H54 (cell line): Measurements from ENCODE around the gene VWC2.

Experiments
- DNase-seq: peaks from one replicate; pipeline ENCODE4 v3.0.0; 2011; ENCODE audit warnings: low spot score, mixed read lengths; ENCODE audit not compliant: insufficient read length
- FAIRE-seq: peaks from 3 replicates; lab custom pipeline; 2011; peaks lifted over from hg19 to GRCh38; lab: Jason Lieb, UNC
- POLR2A ChIP-seq: IDR thresholded peaks from 2 replicates; pipeline ENCODE4 v1.6.1; 2011; ENCODE audit warnings: low read depth, mild to moderate bottlenecking, low read length

Gene VWC2

DNA sequence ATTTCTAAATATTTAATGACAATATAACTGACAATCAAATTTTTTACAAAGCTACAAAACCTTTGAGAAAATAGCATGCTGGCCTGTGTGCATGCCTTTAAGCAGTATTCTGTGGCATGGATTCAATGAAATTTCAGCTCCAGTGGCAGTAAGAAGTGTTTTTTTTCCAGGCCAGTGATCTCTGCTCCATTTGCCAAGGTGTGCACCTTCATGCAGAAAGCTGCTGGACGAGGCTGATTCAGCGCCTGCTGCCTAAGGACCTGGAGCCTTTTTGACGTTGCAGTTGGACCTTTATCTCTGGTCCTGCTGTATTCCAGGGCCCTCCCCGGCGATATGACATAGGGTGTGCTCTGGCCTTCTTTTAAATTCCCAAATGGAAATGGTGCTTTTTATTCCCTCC lies 26.6 kb downstream of the VWC2 start:
- FAIRE-seq (no peak), DNase-seq (no peak)
- no peak for TF ChIP-seq POLR2A

DNA sequence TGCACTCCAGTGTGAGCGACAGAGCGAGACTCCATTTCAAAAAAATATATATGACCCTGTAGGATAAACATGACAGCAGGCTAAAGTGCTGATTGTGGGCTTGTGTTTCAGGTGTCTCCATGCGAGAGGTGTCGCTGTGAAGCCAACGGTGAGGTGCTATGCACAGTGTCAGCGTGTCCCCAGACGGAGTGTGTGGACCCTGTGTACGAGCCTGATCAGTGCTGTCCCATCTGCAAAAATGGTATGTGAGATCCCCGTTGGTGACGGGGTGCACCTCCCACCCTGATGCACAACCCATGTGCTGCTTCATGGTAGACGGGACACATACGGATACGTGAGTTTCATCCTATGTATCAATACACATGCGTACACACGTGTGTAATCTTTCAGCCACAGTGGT lies 29.2 kb downstream of the VWC2 start:
- no peak for TF ChIP-seq POLR2A
- FAIRE-seq (no peak), DNase-seq (no peak)

DNA sequence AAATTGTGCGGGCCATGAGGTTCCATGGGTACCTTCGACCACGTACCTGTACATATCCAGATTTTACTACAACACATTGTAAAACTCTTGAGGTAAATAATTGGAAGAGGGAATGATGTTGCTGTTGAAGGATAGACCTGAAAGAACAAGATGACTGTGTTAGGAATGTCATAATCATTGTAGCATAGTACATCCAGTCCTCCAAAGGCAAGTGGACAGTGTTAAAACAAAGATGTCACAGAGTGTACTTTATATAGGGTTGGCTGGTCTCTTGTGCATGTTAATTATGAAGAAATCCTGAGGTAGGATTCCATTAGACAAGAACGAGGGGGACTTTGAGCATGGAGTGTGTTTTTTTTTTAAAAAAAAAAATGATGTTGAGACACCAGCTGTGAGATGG lies 30.4 kb downstream of the VWC2 start:
- no peak for TF ChIP-seq POLR2A
- no peak for FAIRE-seq
- no peak for DNase-seq

DNA sequence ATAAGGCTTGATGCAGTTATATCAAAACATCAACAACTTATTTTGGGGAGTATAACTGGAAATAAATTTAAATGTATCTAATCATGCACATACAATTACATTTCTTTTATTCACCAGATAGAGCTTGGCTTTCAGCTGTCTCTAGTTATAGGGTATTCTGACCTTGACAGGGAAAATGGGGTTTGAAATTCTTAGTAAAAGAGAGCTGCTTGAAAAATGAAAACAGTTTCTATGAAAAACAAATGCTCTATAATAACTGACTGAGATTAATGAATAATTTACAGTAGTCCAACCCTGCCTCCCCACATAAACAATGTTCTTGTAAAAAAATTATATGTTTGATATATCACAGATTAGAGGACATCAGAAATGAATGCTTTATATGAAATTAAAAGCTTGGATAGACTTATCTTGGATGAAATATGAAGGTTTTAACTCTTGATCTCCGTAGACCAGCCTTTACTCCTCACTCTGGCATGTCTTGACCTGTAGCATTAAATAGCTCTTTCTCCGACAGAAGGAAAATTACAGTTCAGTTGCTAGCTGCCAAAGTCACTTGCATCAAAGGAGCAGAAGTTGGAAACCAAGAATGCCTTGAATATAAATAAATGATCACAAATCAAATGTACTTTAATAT lies 32.1 kb downstream of the VWC2 start:
- FAIRE-seq: no peak
- no peak for TF ChIP-seq POLR2A
- DNase-seq: no peak

DNA sequence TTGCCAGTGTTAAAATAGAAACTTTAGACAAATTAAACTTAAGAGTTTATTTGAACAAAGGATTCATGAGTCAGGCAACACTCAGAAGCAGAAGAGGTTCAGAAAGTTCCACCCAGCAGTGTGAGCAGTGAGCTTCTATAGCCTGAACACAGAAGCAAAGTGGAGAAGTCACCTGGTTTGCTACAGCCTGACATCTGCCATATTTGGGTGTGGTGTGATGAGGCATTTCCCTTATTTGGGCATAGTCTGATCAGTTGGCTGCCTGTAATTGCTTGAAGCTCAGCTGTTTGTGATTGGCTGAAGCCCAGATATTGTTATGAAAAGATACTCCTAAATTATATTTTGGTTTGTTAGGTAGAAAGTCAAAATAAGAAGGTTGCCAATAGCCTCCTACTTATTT lies 39.1 kb downstream of the VWC2 start:
- no peak for FAIRE-seq

DNA sequence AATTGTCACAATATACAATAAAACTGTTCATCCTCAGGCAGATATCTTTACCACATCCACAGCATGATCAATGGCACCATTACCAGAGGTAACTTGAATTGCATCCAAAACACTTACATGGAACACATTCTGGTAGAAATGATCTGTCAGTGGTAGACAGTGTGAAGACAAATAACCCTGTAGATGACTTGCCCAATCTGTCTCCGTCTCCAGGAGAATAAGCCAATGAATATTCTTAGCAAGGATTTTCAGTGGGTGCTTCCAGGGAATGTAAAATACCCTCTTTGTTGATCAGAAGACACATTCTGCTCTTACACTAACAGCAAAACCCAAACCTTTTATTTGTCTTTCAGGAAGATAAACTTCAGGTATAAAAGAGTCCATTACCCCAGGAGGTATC lies 43.8 kb downstream of the VWC2 start:
- FAIRE-seq (no peak), DNase-seq (no peak)

More for the DNA sequence above, 39.1 kb downstream of the VWC2 start:
- TF ChIP-seq POLR2A: no peak
- no peak for DNase-seq

DNA sequence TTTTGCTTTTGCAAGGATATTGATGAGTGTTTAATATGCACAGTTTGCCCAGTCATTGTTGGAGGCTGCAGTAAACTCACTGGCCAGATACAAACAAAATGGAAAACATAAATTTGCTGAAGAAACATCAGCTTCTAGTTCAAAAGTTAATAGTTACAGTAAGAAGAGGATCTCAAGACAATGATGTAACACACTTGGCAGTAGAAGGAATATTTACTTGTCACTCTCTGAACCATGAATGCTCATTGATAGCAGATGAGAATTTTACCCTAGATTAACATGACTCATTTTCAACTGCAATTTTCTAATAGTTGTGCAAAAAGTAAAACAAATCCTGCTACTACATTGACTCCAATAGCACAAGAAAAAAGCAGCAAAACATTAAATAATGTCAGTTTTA lies 47.7 kb downstream of the VWC2 start:
- DNase-seq: no peak
- no peak for TF ChIP-seq POLR2A
- no peak for FAIRE-seq

More for the DNA sequence above, 43.8 kb downstream of the VWC2 start:
- no peak for TF ChIP-seq POLR2A

DNA sequence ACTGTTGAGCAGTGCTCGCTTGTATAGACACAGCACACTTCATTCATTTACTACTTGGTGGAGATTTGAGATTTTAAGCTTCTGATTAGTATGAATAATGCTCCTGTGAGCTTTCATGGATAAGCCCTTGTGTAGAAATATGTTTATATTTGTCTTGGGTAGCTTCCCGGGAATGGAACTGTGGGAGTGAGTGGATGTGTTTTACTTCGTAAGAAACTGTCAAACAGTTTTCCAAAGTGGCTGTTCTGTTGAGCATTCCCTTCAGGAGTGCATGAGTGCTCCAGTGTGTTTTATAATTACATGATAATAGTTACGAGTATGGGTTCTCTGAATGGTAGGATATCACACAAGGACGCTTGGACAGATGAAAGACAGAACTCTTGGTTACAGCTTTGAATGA lies 49.4 kb downstream of the VWC2 start:
- no peak for TF ChIP-seq POLR2A
- DNase-seq (no peak), FAIRE-seq (no peak)

DNA sequence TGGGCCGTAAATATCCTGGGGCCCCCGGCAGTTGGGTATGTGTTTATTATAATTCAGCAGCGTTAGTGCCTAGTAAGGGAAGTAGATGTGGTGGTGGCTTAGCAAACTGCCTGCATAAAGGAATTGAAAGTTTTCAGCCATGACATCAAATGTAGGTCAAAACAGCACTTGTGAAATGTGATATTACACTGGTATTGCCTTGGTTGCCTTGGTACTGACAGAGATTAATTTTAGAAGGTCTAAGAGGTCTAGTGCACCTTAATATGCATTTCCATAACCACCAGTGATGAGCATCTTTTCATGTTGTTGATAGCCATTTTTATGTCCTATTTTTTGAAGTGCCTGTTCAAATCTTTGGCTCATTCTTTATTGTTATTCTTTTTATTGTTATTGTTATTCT lies 50.1 kb downstream of the VWC2 start:
- TF ChIP-seq POLR2A: no peak
- DNase-seq (no peak), FAIRE-seq (no peak)

DNA sequence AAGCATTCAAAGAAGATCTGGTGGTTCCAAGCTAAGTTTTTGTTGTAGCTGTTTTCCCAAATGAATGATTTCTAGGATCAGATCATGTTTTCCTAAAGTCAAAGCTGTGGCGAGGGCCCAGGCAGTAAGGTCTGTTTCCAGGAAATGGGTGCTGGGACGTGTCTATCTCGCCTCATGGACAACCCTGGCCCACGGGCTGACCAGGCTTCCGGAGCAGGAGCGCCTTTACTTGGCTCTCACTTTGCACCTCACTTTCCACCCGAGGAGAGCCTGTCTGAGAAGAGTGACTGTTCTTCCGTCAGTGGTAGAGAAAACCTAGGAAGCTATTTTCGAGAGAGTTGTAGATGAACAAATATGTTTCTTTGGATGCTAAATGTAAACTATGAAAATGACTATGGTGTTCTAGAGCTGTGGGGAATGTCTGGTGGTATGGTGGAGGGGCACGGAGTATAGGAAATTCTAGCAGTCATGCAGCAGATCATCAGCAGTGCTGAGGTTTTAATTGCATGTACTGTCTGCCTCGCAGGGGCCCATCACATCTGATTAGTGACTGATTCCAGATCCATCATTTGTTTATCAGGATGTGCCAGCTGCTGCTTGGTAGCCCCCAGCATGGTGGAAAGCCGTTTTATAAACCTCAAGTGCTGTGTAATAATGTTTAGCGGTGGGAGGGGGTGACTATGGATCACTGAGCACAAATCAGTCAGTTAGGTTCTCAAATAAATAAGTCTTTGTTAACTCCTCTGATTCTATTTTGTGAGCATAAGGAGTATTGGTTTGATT lies 66.6 kb downstream of the VWC2 start:
- FAIRE-seq (no peak), DNase-seq (no peak)
- no peak for TF ChIP-seq POLR2A

DNA sequence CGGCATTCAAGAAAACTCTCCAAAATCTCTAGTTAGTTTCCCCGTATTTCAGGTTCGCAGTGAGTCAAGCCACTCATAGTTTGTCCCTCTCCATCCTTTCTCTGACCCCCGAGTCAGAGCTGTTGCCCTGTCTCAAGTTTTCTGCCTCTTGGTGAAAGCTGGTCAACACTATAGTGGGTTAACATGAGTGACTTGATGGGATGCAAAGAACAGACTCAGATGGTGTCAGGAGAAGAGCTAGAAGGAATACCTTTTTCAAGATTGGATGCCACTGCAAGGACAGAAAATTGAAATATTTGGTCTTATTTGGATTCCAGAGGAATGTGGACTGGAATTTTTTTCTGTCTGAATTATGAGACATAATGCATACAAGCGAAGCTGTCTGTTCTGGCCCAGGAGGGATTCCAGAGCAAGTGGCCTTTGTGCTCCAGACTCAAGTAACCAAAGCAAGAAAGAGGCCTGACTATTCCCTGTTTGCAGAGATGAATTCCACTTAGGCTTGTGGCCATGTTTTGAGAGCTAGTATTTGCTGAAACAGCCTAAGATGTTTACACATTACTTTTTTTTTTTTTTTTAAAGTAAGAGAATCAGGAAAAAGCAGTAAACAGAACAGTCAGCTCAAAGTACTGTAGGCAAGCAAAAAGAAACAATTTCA lies 67.4 kb downstream of the VWC2 start:
- FAIRE-seq: no peak
- TF ChIP-seq POLR2A: no peak
- no peak for DNase-seq

DNA sequence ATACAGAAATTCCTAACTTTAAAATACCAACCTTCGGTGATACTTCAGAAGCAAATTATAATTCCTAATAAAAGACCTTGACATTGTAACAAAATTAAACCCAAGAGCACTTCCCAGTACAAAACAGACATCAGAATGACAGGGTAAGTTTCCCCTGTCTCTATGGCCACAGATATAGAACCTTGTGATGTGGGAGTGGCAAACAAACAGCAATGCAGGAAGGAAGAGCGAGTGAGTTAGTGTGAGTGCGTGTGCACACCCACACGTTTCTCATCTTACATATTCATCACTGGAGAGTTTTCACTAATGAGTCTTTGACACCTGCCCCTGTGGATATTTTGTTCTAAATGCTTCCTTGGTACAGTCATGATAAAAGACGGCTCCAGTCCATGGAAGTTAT lies 72.2 kb downstream of the VWC2 start:
- DNase-seq (no peak), FAIRE-seq (no peak)
- no peak for TF ChIP-seq POLR2A

DNA sequence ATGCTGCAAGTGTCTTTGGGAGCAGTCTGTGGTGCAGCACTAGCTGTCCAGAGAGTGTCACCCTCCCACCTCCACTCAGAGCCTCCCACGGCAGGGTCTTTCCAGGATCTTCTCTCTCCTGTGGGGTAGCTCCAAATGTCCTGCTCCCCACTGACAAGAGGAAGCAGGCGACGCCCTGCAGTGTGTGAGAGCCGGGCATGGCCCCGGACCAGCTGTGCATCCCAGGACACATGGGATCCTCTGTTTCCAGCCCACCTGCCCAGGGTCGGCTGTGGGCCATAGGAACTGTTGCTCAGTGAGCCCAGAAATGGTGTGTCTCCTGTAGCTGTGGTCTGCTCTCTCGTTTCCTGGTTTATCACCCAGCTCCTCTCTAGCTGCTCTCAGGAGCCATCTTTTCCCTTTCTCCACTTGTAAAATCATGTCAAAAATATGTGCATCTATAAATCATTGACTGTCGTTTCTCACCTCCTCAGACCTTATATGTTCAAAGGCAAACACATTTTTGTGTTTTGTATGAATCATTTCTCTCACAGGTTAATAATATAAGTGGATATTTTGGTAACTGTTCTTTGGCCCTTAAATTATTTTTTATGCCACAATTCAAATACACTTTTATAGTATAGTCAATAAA lies 74.9 kb downstream of the VWC2 start:
- FAIRE-seq (no peak), DNase-seq (no peak)
- no peak for TF ChIP-seq POLR2A
